ENCODE measurements around the gene KRT79.

KRT79 gene

DNA sequence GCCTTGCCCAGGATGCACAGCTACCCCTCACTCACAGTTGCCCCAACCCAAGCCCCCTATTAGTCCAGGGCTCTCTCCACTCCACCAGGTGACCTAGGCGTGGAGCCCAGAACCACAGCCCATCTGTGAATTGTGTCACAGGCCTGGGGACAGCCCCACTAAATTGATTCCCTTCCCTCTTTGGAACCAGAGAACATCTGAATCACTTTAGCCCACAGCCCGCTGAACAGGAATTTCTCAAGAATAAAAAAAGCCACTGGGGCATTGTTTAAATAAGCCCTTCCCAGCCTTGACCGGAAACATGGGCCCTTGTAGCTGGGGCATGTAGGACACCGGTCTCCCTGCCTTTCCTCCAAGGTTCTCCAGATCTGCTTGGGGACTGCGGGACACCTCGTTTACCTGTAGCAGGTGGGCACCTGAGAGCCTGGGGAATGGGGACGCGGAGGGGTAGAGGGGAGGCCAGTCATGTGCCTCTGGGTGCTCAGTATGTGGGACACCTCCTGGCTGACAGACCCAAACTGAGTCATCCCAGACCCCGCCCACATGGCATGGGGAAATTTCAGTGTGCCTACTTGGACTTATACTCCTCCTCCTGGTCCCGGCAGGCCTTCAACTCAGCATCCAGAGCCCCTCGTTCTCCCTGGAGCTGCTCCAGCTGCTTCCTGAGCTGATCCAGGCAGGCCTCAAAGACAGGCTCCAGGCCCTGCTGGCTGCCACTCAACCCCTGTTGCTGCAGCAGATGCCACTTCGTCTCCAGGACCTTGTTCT, 13.4 kb upstream of the KRT79 start:
- no peak overlapping the region for H3K9ac ChIP-seq (ENCODE audit: low read length)
- no peak overlapping the region for H3K4me2 ChIP-seq (ENCODE audit: low read length)
- no peaks in the 10 kb centered on the region for H3K36me3 ChIP-seq (ENCODE audit: insufficient read depth, low read length)
- no peaks in the 10 kb centered on the region for H4K20me1 ChIP-seq (ENCODE audit: insufficient read depth, low read length)
- H3K4me3 ChIP-seq (ENCODE audit: low read depth, low read length, poor library complexity, severe bottlenecking), result no peak overlapping the region
- H3K9me3 ChIP-seq (ENCODE audit: low read length), result no peaks in the 10 kb centered on the region
- no peaks in the 10 kb centered on the region for H3F3A ChIP-seq (ENCODE audit: insufficient read depth, low read length)
- H3K27ac ChIP-seq (ENCODE audit: low read depth, low read length, poor library complexity, severe bottlenecking), result no peak overlapping the region
- H3K79me2 ChIP-seq (ENCODE audit: insufficient read depth, low read length), result no peaks in the 10 kb centered on the region
- TF ChIP-seq, protein P1, sequence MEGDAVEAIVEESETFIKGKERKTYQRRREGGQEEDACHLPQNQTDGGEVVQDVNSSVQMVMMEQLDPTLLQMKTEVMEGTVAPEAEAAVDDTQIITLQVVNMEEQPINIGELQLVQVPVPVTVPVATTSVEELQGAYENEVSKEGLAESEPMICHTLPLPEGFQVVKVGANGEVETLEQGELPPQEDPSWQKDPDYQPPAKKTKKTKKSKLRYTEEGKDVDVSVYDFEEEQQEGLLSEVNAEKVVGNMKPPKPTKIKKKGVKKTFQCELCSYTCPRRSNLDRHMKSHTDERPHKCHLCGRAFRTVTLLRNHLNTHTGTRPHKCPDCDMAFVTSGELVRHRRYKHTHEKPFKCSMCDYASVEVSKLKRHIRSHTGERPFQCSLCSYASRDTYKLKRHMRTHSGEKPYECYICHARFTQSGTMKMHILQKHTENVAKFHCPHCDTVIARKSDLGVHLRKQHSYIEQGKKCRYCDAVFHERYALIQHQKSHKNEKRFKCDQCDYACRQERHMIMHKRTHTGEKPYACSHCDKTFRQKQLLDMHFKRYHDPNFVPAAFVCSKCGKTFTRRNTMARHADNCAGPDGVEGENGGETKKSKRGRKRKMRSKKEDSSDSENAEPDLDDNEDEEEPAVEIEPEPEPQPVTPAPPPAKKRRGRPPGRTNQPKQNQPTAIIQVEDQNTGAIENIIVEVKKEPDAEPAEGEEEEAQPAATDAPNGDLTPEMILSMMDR (IDR thresholded peaks at IDR 0.05; ENCODE audit: low read length), result no peak
- TF ChIP-seq EZH2 (IDR thresholded peaks at IDR 0.05; ENCODE audit: borderline replicate concordance, low read length), result no peak
- H3K27me3 ChIP-seq (ENCODE audit: insufficient read depth, low read length), result no peaks in the 10 kb centered on the region
- H3K9me2 ChIP-seq (ENCODE audit: low read depth, low read length), result no peaks in the 10 kb centered on the region
- no peak overlapping the region for H2AFZ ChIP-seq (ENCODE audit: low read length)
- H3K4me1 ChIP-seq (ENCODE audit: insufficient read depth, low read length, severe bottlenecking), result no peaks in the 10 kb centered on the region

DNA sequence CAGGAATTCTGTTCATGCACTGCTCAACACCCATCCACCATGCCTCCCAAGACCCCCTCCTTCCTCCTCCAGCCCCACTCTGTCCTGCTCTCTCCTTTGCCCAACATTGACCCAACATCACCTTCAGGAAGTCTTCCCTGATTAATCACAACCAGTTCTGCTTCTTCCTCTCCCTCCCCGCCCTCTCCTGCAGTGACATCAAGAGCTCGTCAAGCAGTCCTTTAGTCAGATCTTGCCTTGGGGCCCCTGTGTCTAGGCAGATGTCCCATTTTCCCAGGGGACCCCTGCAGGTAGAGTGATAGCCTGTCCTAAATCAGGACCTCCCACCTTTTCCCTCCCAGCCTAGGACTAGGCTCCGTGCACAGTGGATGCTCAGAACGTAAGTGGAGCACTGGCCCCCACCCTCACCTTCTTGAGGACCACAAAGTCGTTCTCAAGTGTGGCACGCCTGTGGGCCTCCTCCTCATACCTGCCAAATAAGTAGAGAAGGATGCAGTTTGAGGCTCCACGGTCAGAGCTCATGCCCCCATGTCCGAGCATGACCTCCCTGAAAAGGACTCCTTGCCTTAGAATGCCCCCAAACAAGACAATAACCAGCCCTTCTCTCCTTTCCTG, 12.4 kb upstream of the KRT79 start:
- no peaks in the 10 kb centered on the region for H3F3A ChIP-seq (ENCODE audit: insufficient read depth, low read length)

DNA sequence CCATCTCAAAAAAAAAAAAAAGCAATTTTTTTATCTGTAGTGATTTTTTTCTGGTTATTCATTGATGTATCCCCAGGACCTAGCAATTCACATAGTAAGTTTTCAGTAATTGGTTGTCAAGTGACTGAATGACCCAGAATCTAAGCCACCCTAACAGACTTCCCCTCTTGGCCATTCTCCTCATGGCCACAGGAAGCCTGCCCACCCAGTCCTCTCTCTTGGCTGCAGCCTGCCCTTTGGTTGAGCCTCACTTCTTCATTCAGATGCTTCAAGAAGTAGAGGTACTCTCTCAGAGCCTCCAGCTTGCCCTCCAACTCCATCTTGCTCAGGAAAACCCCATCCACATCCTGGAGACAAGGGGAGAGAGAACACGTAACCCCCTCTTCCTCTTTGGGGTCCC, 11.8 kb upstream of the KRT79 start:
- Histone ChIP-seq H3K9ac (ENCODE audit: low read length) (no peak overlapping the region), H3F3A (ENCODE audit: insufficient read depth, low read length) (no peaks in the 10 kb centered on the region), H3K27me3 (ENCODE audit: insufficient read depth, low read length) (no peaks in the 10 kb centered on the region), H3K9me2 (ENCODE audit: low read depth, low read length) (no peaks in the 10 kb centered on the region), H3K79me2 (ENCODE audit: insufficient read depth, low read length) (no peaks in the 10 kb centered on the region), H2AFZ (ENCODE audit: low read length) (no peak overlapping the region), H3K27ac (ENCODE audit: low read depth, low read length, poor library complexity, severe bottlenecking) (no peak overlapping the region), H3K4me3 (ENCODE audit: low read depth, low read length, poor library complexity, severe bottlenecking) (no peak overlapping the region), H3K36me3 (ENCODE audit: insufficient read depth, low read length) (no peaks in the 10 kb centered on the region), H3K4me1 (ENCODE audit: insufficient read depth, low read length, severe bottlenecking) (no peaks in the 10 kb centered on the region), H3K4me2 (ENCODE audit: low read length) (no peak overlapping the region), H4K20me1 (ENCODE audit: insufficient read depth, low read length) (no peaks in the 10 kb centered on the region), H3K9me3 (ENCODE audit: low read length) (no peaks in the 10 kb centered on the region)
- TF ChIP-seq, protein P1 (IDR thresholded peaks at IDR 0.05; ENCODE audit: low read length), result no peak
- no peak for TF ChIP-seq EZH2 (IDR thresholded peaks at IDR 0.05; ENCODE audit: borderline replicate concordance, low read length)

More for the DNA sequence above, 12.4 kb upstream of the KRT79 start:
- Histone ChIP-seq H3K4me2 (ENCODE audit: low read length) (no peak overlapping the region), H4K20me1 (ENCODE audit: insufficient read depth, low read length) (no peaks in the 10 kb centered on the region), H3K4me1 (ENCODE audit: insufficient read depth, low read length, severe bottlenecking) (no peaks in the 10 kb centered on the region), H3K36me3 (ENCODE audit: insufficient read depth, low read length) (no peaks in the 10 kb centered on the region), H3K4me3 (ENCODE audit: low read depth, low read length, poor library complexity, severe bottlenecking) (no peak overlapping the region), H3K9me2 (ENCODE audit: low read depth, low read length) (no peaks in the 10 kb centered on the region), H3K27ac (ENCODE audit: low read depth, low read length, poor library complexity, severe bottlenecking) (no peak overlapping the region), H3K9ac (ENCODE audit: low read length) (no peak overlapping the region), H3K27me3 (ENCODE audit: insufficient read depth, low read length) (no peaks in the 10 kb centered on the region), H3K79me2 (ENCODE audit: insufficient read depth, low read length) (no peaks in the 10 kb centered on the region), H3K9me3 (ENCODE audit: low read length) (no peaks in the 10 kb centered on the region), H2AFZ (ENCODE audit: low read length) (no peak overlapping the region)
- TF ChIP-seq, protein P1 (IDR thresholded peaks at IDR 0.05; ENCODE audit: low read length), result no peak
- no peak for TF ChIP-seq EZH2 (IDR thresholded peaks at IDR 0.05; ENCODE audit: borderline replicate concordance, low read length)

Data from OCI-LY1 (cell line).